ENCODE measurements around the gene STS.

Gene STS

GRCh38 chrX:7146020-7146702, 1.4 kb upstream of the STS start:
- TF ChIP-seq CTCF (conservative IDR thresholded peaks at IDR 0.05; ENCODE audit: control insufficient read depth, insufficient read depth, low read depth, low read length): no peak
- no peak overlapping the region for H3K4me3 ChIP-seq (ENCODE audit: control insufficient read depth, low read depth, low read length)
- DNase-seq (ENCODE audit: low read depth): no peak

- H3K4me3 ChIP-seq (ENCODE audit: control insufficient read depth, low read depth, low read length): peak overlapping the region; percentile 67
- no peak for TF ChIP-seq CTCF (conservative IDR thresholded peaks at IDR 0.05; ENCODE audit: control insufficient read depth, insufficient read depth, low read depth, low read length)
- DNase-seq (ENCODE audit: low read depth): peak; percentile 38
Observed at GRCh38 chrX:7146703-7147412, 654 bp upstream of the STS start.

GRCh38 chrX:7147978-7148854, 704 bp downstream of the STS start, which contains the start of gene PUDP:
Gene PUDP (minus strand): TSS chrX:7148153. CDS start chrX:7148113, 40 bp downstream.
- TF ChIP-seq CTCF (conservative IDR thresholded peaks at IDR 0.05; ENCODE audit: control insufficient read depth, insufficient read depth, low read depth, low read length): peak; percentile 7
- peak; percentile 78 for DNase-seq (ENCODE audit: low read depth)
- H3K4me3 ChIP-seq (ENCODE audit: control insufficient read depth, low read depth, low read length): peak within 1 kb of the TSS; percentile 97

GRCh38 chrX:7149411-7149810, 1.9 kb downstream of the STS start:
- TF ChIP-seq CTCF (conservative IDR thresholded peaks at IDR 0.05; ENCODE audit: control insufficient read depth, insufficient read depth, low read depth, low read length): no peak
- no peak for DNase-seq (ENCODE audit: low read depth)
- no peak overlapping the region for H3K4me3 ChIP-seq (ENCODE audit: control insufficient read depth, low read depth, low read length)

GRCh38 chrX:7153231-7153630, 5.7 kb downstream of the STS start:
- DNase-seq (ENCODE audit: low read depth): no peak

More at GRCh38 chrX:7153231-7153630, 5.7 kb downstream of the STS start:
- no peak overlapping the region for H3K4me3 ChIP-seq (ENCODE audit: control insufficient read depth, low read depth, low read length)
- TF ChIP-seq CTCF (conservative IDR thresholded peaks at IDR 0.05; ENCODE audit: control insufficient read depth, insufficient read depth, low read depth, low read length): no peak

All from fibroblast of mammary gland (primary cell).